HG03196 (cell line): ENCODE data around the gene SFXN3.

Source experiments
- ATAC-seq: cut with Tn5 transposase; IDR thresholded peaks from one replicate; pipeline ENCODE4 v1.9.1; 2021; ENCODE audit not compliant: unreplicated experiment

SFXN3 gene

DNA sequence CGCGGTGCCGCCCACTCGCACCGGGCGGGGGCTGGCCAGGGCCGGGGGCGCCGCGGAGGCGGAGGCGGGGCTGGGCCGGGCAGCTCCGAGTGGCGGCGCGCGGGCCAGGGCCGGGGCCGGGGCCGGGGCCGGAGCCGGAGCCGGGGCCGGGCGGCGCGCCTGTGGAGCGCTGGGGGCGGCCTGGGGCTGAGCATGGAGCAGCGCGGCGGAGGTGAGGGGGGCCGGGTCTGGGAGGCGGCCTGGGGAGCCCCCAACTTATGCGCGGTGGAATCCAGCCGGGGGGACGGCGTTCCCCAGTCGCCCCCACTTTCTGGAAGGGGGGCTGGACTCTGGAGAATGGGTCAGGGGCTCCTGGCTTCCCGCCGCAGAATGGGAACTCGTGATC lies 31.3 kb upstream of the SFXN3 start, which contains the start of gene LZTS2:
TSS of gene LZTS2 (plus strand) at position 67 of the 385 bp plus-strand sequence. CDS start 2,731 bp downstream, outside the sequence.
- ATAC-seq: no peak

- no peak for ATAC-seq
Measured at GRCh38 chr10:101000127-101000914, 30.7 kb upstream of the SFXN3 start.

DNA sequence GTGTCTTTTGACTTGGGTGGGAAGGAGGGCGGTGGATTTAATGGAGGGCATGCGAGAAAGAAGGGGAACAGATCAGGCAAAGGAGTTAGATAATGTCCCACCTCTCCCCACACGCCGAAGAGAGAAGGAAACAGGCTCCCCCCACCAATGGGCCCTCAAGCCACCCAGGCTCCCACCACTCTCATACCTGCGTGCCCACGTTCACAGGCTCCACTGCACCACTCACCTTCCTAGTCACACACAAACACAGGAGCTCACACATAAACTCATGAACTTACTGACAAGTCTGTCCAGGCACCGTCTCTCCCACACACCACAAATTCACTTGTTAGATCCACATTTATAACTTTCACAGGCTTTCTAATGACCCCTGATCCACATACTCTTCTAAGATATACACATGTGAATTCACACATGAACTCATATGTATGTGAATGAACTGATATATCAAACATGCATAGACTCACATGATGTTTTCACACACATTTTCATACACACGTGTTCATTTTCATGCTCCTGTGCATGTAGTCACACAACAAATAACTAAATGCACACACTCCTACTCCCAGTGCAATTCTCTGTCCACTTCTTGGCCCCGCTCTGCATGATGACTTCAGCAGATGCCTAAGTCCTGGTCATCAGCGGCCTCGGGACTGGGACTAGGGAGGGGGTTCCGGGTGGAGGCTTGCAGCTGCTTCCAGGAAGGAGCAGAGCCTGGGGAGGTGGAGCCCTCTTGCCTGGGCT lies 29.9 kb upstream of the SFXN3 start:
- ATAC-seq: no peak

DNA sequence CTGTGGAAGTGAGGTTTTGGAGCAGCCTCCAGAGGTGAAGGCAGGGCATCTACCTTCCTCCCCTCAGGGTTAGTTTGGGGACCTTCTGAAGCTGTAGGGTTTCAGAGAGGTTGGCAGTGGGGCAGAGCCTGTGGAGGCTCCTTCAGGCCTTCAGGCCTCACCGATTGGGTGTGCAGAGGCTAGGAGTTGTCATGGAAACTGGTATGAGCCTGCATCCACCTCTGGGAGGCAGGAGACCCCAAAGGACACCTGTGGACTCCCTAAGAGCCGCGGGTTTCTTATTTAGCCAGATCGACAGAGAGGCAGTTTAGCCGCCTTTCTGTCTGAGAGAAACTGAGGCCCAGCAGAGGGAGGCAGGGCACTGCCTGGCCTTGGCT lies 29.4 kb upstream of the SFXN3 start:
- no peak for ATAC-seq

DNA sequence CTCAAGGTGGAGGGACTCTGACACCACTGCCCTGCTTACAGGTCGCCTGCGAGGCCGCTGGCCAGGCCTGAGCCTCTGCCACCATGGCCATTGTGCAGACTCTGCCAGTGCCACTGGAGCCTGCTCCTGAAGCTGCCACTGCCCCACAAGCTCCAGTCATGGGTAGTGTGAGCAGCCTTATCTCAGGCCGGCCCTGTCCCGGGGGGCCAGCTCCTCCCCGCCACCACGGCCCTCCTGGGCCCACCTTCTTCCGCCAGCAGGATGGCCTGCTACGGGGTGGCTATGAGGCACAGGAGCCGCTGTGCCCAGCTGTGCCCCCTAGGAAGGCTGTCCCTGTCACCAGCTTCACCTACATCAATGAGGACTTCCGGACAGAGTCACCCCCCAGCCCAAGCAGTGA lies 28.6 kb upstream of the SFXN3 start:
- no peak for ATAC-seq

GRCh38 chr10:101003639-101004206 lies 27.3 kb upstream of the SFXN3 start:
- ATAC-seq: no peak

GRCh38 chr10:101005361-101005760 lies 25.7 kb upstream of the SFXN3 start:
- ATAC-seq: no peak

DNA sequence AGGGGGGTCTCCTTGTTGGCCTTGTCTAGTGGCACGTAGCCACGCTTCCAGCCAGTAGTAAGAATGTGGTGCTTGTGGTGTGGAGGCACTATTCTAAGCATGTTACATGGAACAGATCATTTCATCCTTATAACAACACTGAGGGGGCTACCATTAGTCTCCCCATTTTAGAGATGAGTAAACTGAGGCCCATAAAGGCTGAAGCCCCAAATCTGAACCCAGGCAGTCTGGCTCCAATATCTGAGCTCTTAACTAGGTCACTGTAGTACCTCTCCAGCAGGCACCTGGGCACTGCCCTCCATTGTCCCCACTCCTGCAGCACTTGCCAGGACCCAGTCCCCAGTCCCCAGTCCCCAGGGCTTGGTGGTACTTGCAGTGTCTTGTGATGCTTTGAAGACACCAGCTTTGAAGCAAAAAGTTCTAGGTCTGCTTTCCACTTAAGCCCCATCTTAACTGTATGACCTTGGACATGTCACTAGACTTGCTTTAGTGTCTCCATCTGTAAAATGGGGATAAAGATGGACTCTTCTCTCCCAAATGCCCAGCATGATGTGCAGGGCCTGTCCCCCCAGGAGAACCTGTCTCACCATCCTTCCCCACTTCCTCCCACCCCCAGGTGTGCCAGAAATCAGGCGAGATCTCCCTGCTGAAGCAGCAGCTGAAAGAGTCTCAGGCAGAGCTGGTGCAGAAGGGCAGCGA lies 25.0 kb upstream of the SFXN3 start:
- ATAC-seq: no peak

DNA sequence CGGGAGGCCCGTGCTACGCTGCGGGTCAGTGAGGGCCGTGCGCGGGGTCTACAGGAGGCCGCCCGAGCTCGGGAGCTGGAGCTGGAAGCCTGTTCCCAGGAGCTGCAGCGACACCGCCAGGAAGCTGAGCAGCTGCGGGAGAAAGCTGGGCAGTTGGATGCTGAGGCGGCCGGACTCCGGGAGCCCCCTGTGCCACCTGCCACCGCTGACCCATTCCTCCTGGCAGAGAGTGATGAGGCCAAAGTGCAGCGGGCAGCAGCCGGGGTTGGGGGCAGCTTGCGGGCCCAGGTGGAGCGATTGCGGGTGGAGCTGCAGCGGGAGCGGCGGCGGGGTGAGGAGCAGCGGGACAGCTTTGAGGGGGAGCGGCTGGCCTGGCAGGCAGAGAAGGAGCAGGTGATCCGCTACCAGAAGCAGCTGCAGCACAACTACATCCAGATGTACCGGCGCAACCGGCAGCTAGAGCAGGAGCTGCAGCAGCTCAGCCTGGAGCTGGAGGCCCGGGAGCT lies 24.4 kb upstream of the SFXN3 start:
- no peak for ATAC-seq

DNA sequence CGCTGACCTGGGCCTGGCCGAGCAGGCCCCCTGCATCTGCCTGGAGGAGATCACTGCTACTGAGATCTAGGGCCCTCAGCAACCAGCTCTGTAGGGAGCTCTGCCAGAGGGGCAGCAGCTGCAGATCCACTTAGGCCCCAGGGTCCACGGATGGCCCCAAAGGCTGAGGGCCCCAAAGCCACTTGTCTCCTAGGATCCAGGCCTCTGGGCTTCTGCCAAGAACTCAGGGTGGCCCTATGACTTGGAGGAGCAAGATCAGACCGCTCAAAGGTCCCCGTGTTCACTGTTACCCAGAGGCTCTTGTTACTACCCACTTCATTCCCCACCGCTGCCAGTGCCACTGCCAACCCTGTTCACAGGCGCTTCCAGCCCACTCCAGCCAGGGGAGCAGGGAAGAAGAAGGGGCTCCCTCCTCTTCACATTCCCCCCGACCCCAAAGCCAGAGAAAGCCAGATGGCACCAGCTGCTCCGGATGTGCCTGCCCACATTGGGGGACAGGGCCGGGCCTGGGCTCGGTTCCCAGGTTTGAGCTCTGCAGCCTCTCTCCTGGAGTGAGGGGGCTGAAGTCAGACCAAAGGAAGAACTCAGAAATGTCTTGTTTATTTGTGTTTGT lies 23.8 kb upstream of the SFXN3 start:
- no peak for ATAC-seq

DNA sequence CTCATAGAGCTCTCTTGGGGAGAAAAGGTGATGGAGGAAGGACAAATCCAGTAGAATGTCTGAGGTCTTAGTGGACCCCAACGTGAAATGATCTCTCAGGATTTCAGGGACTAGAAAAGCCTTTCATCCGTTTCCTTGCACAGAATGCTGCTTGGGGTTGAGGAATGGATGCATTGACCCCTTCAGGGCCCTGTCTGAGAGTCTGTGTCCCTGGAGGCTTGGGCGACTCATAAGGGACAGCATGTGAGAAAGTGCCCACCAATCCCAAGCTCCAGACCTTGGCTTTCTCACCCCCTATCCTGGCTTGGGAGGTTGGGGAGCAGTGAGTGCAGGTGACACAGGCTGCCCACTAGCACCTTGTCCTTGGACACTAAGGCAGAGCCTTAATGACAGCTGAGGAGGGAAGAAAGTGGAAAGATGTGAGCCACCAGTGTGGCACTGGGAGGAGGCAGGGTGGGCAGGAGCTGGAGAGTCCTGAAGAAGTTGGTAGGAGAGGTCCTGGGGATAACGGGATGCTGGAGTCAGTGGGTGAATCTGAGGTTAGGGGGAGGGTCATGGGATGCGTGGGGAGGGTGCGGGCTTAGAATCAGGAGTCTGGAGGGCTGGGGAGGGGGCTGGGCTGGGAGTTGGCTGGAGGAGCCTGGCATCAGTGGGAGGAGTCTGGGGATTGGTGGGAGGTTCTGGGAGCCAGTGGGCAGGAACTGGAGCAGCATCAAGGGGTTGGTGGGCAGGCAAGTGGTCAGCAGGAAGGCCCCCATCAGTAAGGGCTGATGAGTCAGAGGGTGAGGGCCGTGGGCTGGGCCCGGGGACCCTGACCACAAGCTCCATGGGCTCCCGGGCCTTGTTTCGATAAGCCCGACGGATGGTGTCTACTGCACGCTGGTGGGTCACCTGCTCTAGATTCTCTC lies 22.9 kb upstream of the SFXN3 start:
- ATAC-seq: no peak

- ATAC-seq: no peak
Measured at GRCh38 chr10:101008823-101009423, 22.1 kb upstream of the SFXN3 start.

DNA sequence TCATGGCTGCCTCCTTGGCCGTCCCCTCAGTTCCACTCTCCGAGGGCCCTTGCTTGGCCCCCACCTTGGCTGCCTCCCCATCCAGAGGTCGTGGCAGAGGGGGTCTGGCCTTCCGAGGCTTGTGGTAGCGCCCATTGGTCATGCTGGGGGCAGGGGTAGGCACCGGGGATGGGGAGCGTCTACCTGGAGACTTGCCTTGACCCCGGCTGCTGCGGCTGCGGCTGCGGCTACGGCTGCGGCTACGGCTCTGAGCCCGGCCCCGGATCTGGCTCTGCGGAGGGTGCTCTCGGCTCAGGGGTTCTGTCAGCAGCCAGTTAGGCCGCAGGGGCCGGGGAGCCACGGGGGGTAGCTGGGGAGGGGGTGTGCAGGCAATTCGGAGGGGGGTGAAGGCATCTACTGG lies 20.7 kb upstream of the SFXN3 start:
- no peak for ATAC-seq

DNA sequence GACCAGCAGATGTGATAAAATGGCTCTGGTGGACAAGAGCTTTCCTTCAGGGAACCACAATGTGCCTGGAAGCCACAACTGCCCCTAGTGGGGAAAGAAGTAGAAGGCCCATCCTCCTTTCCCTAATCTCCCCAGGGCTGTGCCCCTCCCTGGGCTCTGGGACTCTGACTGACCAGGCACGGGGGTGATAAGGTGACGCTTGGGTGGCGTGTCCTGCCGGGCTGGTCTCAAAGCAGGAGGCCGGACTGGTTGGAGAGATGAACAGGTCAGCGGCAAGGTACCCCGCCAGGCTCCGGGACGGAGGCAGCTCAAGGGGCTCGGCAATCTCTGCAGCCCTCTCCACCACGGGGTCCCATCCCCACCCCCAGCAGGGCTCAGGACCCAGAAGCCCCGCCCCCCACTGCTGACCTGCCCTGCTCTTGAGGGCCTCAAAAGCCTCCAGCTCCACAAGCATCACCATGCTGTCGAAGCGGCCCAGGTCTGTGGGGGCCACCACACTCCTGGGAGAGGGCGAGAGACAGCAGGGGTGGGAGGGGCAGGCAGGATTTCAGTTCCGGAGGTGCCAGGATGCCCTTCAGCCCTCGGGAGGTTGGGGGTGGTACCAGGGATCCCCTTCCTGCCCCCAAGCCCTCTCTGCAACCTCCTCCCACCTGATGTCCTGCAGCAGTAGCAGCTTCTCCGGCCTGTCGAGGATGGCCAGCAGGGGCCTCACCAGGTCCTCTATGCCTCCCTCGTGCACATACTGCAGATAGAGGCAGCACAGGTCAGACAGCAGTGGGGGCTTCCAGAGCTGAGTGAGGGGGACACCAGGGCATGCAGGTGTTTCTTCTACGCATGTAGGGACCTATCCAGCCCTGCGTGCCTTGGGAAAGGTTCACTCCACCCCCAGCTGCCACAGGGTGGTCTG lies 19.3 kb upstream of the SFXN3 start:
- ATAC-seq: no peak

DNA sequence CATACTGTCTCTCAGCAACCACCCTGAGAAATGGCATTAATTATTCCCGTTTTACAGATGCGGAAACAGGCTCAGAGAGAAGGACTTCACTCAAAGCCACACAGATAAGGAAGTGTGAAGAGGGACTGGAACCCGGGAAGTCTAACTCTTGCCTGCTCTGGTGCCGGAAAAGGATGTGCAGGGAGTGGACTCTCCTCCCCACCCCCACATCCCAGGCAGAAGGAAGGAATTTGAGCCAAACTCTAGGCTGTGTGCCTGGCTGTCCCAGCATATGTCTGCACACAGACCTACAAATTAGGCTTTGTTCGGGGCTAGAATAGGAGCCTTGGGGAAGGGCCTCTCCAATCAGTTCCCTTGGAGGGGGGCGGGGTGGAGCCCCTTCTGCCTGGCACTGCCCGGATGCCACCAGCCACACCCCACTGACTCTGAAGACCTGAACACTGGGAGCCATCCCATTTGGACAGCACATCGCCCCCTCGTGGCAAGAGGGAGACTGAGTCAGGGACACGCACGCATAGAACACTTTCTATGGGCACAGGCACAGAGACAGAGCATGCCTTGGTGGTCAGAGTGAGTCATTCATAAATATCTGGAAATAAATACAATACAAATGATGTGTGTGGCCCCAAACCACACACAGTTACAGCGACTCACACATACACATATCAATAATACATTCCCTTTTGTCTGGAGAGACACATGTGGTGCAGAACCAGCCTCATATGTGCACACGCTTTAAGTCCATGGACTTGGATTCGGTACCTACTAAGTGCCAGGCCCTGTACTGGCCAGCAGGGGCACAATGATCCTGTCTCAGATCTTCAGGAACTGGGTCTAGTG lies 18.3 kb upstream of the SFXN3 start:
- peak; percentile 59 for ATAC-seq

- no peak for ATAC-seq
Measured at GRCh38 chr10:101013365-101013825, 17.6 kb upstream of the SFXN3 start.

DNA sequence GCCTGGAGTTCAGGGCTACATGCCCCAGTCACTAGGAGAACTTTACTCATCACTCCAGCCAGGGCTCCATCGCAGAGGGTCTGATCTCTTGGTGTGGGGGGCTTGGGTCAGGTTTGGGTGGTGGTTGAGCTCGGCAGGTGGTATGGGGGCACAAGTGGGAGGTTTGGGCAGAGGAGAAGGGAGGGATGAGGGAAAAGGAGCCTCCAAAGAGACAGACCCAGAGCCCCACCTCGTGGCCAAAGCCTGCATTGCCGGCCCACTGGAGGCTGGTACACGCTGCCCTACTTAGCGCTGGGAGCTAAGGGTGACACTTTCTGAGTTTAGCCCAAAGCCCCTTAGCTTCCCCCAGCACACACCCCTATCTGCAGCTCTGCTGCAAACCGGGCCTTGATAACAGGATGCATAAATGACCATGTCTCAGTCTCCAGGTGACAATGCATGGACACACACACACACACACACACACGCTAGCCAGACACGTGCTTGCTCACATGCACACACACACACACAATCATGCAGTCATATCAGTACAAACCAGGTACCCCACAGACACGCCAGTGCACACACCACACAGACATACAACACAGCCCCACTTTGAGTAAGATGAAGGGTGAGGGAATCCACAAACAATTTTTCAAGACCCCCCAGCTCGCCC lies 16.7 kb upstream of the SFXN3 start:
- ATAC-seq: no peak
